AG09309 (cell line): ENCODE results near the gene THOC6.

Experiments used
- DNase-seq: peaks from one replicate; pipeline ENCODE4 v3.0.0-alpha.2; 2010; ENCODE audit warnings: low read depth
- H3K4me3 ChIP-seq: 2 replicates; pipeline ENCODE4 v1.5.1; 2011; ENCODE audit warnings: mild to moderate bottlenecking, low read depth, low read length, moderate library complexity; ENCODE audit not compliant: control insufficient read depth
- CTCF ChIP-seq: IDR thresholded peaks from 2 replicates; pipeline ENCODE4 v1.5.1; 2011; ENCODE audit warnings: mild to moderate bottlenecking, low read depth, low read length, inconsistent platforms; ENCODE audit not compliant: insufficient read depth, control insufficient read depth; ENCODE audit errors: missing control alignments

The THOC6 gene

GRCh38 chr16:3059723-3060242 lies 35.9 kb downstream of the THOC6 start:
- H3K4me3 ChIP-seq = peak overlapping the region; percentile 19
- DNase-seq = no peak
- no peak for TF ChIP-seq CTCF

GRCh38 chr16:3060339-3061127 lies 36.7 kb downstream of the THOC6 start:
- DNase-seq = no peak
- no peak for TF ChIP-seq CTCF
- no peak overlapping the region for H3K4me3 ChIP-seq

- no peak for DNase-seq
- no peak overlapping the region for H3K4me3 ChIP-seq
- TF ChIP-seq CTCF = no peak
Measured at GRCh38 chr16:3062553-3062952, 38.7 kb downstream of the THOC6 start.

GRCh38 chr16:3063625-3064386 lies 40.0 kb downstream of the THOC6 start:
- TF ChIP-seq CTCF = no peak
- no peak for DNase-seq
- no peak overlapping the region for H3K4me3 ChIP-seq

GRCh38 chr16:3065069-3065741 lies 41.4 kb downstream of the THOC6 start, which contains the start of gene IL32:
IL32 (plus strand) TSS chr16:3065640; CDS start chr16:3065812, 172 bp downstream.
- no peak for TF ChIP-seq CTCF
- no peak for DNase-seq
- no peak within 1 kb of the TSS for H3K4me3 ChIP-seq

- no peak for DNase-seq
- no peak for TF ChIP-seq CTCF
- no peak overlapping the region for H3K4me3 ChIP-seq
Measured at GRCh38 chr16:3065742-3066439, 42.1 kb downstream of the THOC6 start.
